GM18505 (cell line): Measurements from ENCODE around the gene CRY1.

Experiments
- ATAC-seq: cut with Tn5 transposase; IDR thresholded peaks from one replicate; pipeline ENCODE4 v1.9.1; 2021; ENCODE audit not compliant: unreplicated experiment
- POLR2A ChIP-seq: IDR thresholded peaks from 4 replicates; pipeline ENCODE4 v1.6.1; 2011; ENCODE audit warnings: borderline replicate concordance; ENCODE audit not compliant: insufficient read depth, insufficient read length; ENCODE audit errors: extremely low read depth

Gene CRY1

GRCh38 chr12:107093417-107094182 is at the start of gene CRY1:
Gene CRY1 (minus strand): TSS chr12:107093549. CDS start chr12:107092961, 588 bp downstream.
- peak; percentile 84 for ATAC-seq
- TF ChIP-seq POLR2A, result peak; percentile 57

- ATAC-seq, result no peak
- TF ChIP-seq POLR2A, result no peak
Observed at GRCh38 chr12:107139787-107140186, 46.4 kb upstream of the CRY1 start.

- ATAC-seq, result no peak
- TF ChIP-seq POLR2A, result no peak
Observed at GRCh38 chr12:107138990-107139389, 45.6 kb upstream of the CRY1 start.

GRCh38 chr12:107135177-107135576 is 41.8 kb upstream of the CRY1 start:
- no peak for TF ChIP-seq POLR2A
- no peak for ATAC-seq

- TF ChIP-seq POLR2A, result no peak
- ATAC-seq, result no peak
Observed at GRCh38 chr12:107134558-107134957, 41.2 kb upstream of the CRY1 start.

- no peak for ATAC-seq
- TF ChIP-seq POLR2A, result no peak
Observed at GRCh38 chr12:107133462-107133861, 40.1 kb upstream of the CRY1 start.

- TF ChIP-seq POLR2A, result no peak
- ATAC-seq, result no peak
Observed at GRCh38 chr12:107131832-107132616, 38.7 kb upstream of the CRY1 start.

- no peak for ATAC-seq
- TF ChIP-seq POLR2A, result no peak
Observed at GRCh38 chr12:107130830-107131611, 37.7 kb upstream of the CRY1 start.

- no peak for ATAC-seq
- no peak for TF ChIP-seq POLR2A
Observed at GRCh38 chr12:107129315-107129930, 36.1 kb upstream of the CRY1 start.

GRCh38 chr12:107127482-107128430 is 34.4 kb upstream of the CRY1 start:
- no peak for ATAC-seq
- no peak for TF ChIP-seq POLR2A

GRCh38 chr12:107126796-107127481 is 33.6 kb upstream of the CRY1 start:
- ATAC-seq, result no peak
- no peak for TF ChIP-seq POLR2A

- no peak for TF ChIP-seq POLR2A
Observed at GRCh38 chr12:107125833-107126232, 32.5 kb upstream of the CRY1 start.

GRCh38 chr12:107122452-107122958 is 29.2 kb upstream of the CRY1 start:
- no peak for ATAC-seq
- no peak for TF ChIP-seq POLR2A

More at GRCh38 chr12:107125833-107126232, 32.5 kb upstream of the CRY1 start:
- ATAC-seq, result no peak
